Measurements from ENCODE around the gene ADCK1.

GRCh38 chr14:77909911-77910310, 110.0 kb downstream of the ADCK1 start:
- TF ChIP-seq CTCF (IDR thresholded peaks at IDR 0.05) (no peak), POLR2A (IDR thresholded peaks at IDR 0.05) (no peak), EP300 (IDR thresholded peaks at IDR 0.05) (no peak)
